ENCODE data around the gene SPRYD4.

- TF ChIP-seq CTCF (conservative IDR thresholded peaks at IDR 0.05 in 1 of 2, IDR thresholded peaks at IDR 0.05 in 1 of 2; ENCODE audit: extremely low read depth in 1 of 2, insufficient read depth in 1 of 2, low read depth in 1 of 2, low read length in 2 of 2), result no peak
- TF ChIP-seq EZH2 (IDR thresholded peaks at IDR 0.05; ENCODE audit: borderline replicate concordance, low read length), result no peak
Measured at GRCh38 chr12:56479625-56480024, 11.2 kb downstream of the SPRYD4 start.
